IPS-15b (cell line): Measurements from ENCODE around the gene PCDHGA11.
"Not testable (repeated sequence)": the region's sequence is repeated elsewhere in the genome, so short reads cannot be mapped to it uniquely, and the experiment has no call there.

Experiments used
- H3K27me3 ChIP-seq: one replicate; pipeline ENCODE4 v1.6.1; 2013; ENCODE audit warnings: low read length; ENCODE audit not compliant: control insufficient read depth, insufficient read depth
- H3K36me3 ChIP-seq: one replicate; pipeline ENCODE4 v1.6.1; 2013; ENCODE audit warnings: low read length; ENCODE audit not compliant: control insufficient read depth, insufficient read depth
- H3K4me1 ChIP-seq: one replicate; pipeline ENCODE4 v1.6.1; 2013; ENCODE audit warnings: mild to moderate bottlenecking, low read length; ENCODE audit not compliant: control insufficient read depth, insufficient read depth
- H3K4me3 ChIP-seq: one replicate; pipeline ENCODE4 v1.5.1; 2013; ENCODE audit warnings: low read depth, low read length
- H3K9ac ChIP-seq: one replicate; pipeline ENCODE4 v1.6.1; 2013; ENCODE audit warnings: low read depth, mild to moderate bottlenecking, low read length
- H3K9me3 ChIP-seq: one replicate; pipeline ENCODE4 v1.6.1; 2013; ENCODE audit warnings: mild to moderate bottlenecking, low read length; ENCODE audit not compliant: control insufficient read depth, insufficient read depth

Gene PCDHGA11

GRCh38 chr5:141422742-141423291, 2.0 kb downstream of the PCDHGA11 start:
- no peak overlapping the region for H3K9ac ChIP-seq
- no peak overlapping the region for H3K4me3 ChIP-seq
- peaks cover 17% of the 10 kb centered on the region for H3K27me3 ChIP-seq
- H3K36me3 ChIP-seq, result peaks cover 4% of the 10 kb centered on the region
- no peaks in the 10 kb centered on the region for H3K4me1 ChIP-seq
- peaks cover 11% of the 10 kb centered on the region for H3K9me3 ChIP-seq

- Histone ChIP-seq H3K4me3 (no peak overlapping the region), H3K27me3 (no peaks in the 10 kb centered on the region), H3K4me1 (no peaks in the 10 kb centered on the region), H3K9me3 (peaks cover 17% of the 10 kb centered on the region), H3K36me3 (peaks cover 6% of the 10 kb centered on the region), H3K9ac (no peak overlapping the region)
These were observed 7.1 kb downstream of the PCDHGA11 start for GRCh38 chr5:141427783-141428426.

GRCh38 chr5:141430332-141431113, 9.7 kb downstream of the PCDHGA11 start, which contains the start of gene PCDHGA12:
Gene PCDHGA12, plus strand, starts transcription at chr5:141430507. Its CDS starts 253 bp downstream, at chr5:141430760.
- Histone ChIP-seq H3K9ac (no peak within 1 kb of the TSS), H3K27me3 (no peaks in the 10 kb centered on the region), H3K4me3 (no peak within 1 kb of the TSS), H3K4me1 (no peaks in the 10 kb centered on the region), H3K36me3 (peaks cover 6% of the 10 kb centered on the region), H3K9me3 (peaks cover 21% of the 10 kb centered on the region)

- H3K27me3 ChIP-seq, result no peaks in the 10 kb centered on the region
- peaks cover 21% of the 10 kb centered on the region for H3K9me3 ChIP-seq
- H3K4me1 ChIP-seq, result no peaks in the 10 kb centered on the region
- H3K36me3 ChIP-seq, result peaks cover 6% of the 10 kb centered on the region
- no peak overlapping the region for H3K4me3 ChIP-seq
- H3K9ac ChIP-seq, result no peak overlapping the region
These were observed 10.4 kb downstream of the PCDHGA11 start for GRCh38 chr5:141431286-141431685.

GRCh38 chr5:141432308-141432707, 11.5 kb downstream of the PCDHGA11 start:
- not testable (repeated sequence) for H3K36me3 ChIP-seq, H3K4me1 ChIP-seq, H3K27me3 ChIP-seq, H3K4me3 ChIP-seq, H3K9ac ChIP-seq
- H3K9me3 ChIP-seq, result peaks cover 15% of the 10 kb centered on the region

GRCh38 chr5:141432726-141433125, 11.9 kb downstream of the PCDHGA11 start:
- H3K9me3 ChIP-seq, result peaks cover 15% of the 10 kb centered on the region
- not testable (repeated sequence) for H3K27me3 ChIP-seq, H3K4me1 ChIP-seq, H3K4me3 ChIP-seq, H3K9ac ChIP-seq, H3K36me3 ChIP-seq

- no peak overlapping the region for H3K9ac ChIP-seq
- no peak overlapping the region for H3K4me3 ChIP-seq
- no peaks in the 10 kb centered on the region for H3K4me1 ChIP-seq
- no peaks in the 10 kb centered on the region for H3K27me3 ChIP-seq
- no peaks in the 10 kb centered on the region for H3K36me3 ChIP-seq
- H3K9me3 ChIP-seq, result peaks cover 15% of the 10 kb centered on the region
These were observed 13.2 kb downstream of the PCDHGA11 start for GRCh38 chr5:141434006-141434405.

GRCh38 chr5:141437221-141437620, 16.4 kb downstream of the PCDHGA11 start:
- Histone ChIP-seq H3K9ac (no peak overlapping the region), H3K27me3 (no peaks in the 10 kb centered on the region), H3K4me1 (no peaks in the 10 kb centered on the region), H3K36me3 (no peaks in the 10 kb centered on the region), H3K4me3 (no peak overlapping the region), H3K9me3 (peaks cover 4% of the 10 kb centered on the region)

GRCh38 chr5:141439411-141440141, 18.7 kb downstream of the PCDHGA11 start:
- no peaks in the 10 kb centered on the region for H3K27me3 ChIP-seq
- no peaks in the 10 kb centered on the region for H3K4me1 ChIP-seq
- H3K9ac ChIP-seq, result no peak overlapping the region
- peaks cover under 1% of the 10 kb centered on the region for H3K9me3 ChIP-seq
- H3K36me3 ChIP-seq, result no peaks in the 10 kb centered on the region
- H3K4me3 ChIP-seq, result no peak overlapping the region

- no peaks in the 10 kb centered on the region for H3K36me3 ChIP-seq
- no peak overlapping the region for H3K9ac ChIP-seq
- no peaks in the 10 kb centered on the region for H3K9me3 ChIP-seq
- no peak overlapping the region for H3K4me3 ChIP-seq
- H3K27me3 ChIP-seq, result no peaks in the 10 kb centered on the region
- H3K4me1 ChIP-seq, result no peaks in the 10 kb centered on the region
These were observed 19.5 kb downstream of the PCDHGA11 start for GRCh38 chr5:141440341-141440740.

GRCh38 chr5:141441571-141442170, 20.8 kb downstream of the PCDHGA11 start:
- no peak overlapping the region for H3K4me3 ChIP-seq
- no peaks in the 10 kb centered on the region for H3K36me3 ChIP-seq
- no peak overlapping the region for H3K9ac ChIP-seq
- no peaks in the 10 kb centered on the region for H3K4me1 ChIP-seq
- no peaks in the 10 kb centered on the region for H3K9me3 ChIP-seq
- no peaks in the 10 kb centered on the region for H3K27me3 ChIP-seq
